Measurements from ENCODE around the gene FILIP1L.

DNA sequence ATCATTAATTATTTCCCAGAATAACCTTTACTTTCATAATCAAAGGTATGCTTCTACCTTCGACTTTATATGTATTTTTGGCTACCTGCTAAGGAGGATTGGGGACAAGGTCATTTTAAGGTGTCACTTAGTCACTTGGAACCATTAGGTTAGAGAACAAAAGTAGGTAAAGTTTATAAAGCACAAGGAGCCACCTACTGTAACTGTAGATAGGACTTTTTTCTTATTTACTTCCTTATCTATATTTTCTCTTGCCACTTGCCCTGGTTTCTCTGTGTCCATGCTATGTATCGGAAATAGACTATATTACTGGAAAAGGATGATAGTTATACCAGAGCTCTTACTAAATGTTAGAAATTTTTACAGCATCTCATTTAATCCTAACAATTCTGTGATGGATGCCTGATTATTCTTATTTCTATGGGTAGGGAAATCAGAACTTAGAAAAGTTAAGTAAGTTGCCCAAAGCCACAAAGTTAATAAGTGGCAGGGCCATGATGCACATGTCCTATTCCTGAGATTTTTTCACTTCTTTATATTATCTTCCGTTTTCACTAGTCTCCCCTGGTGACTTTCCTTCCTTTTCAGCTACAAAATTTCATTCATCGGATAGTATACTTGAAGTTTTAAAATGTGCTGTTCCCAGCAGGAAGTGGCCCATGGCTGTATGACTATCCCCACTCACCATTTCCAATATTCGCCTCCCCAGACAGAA is 164.2 kb downstream of the FILIP1L start:
- TF ChIP-seq GATA3 (IDR thresholded peaks at IDR 0.05; ENCODE audit: low read depth, low read length) (no peak), GATA2 (IDR thresholded peaks at IDR 0.05; ENCODE audit: low read depth, low read length) (no peak)

Data from SH-SY5Y (cell line).